ENCODE data around the gene AANAT. TPM values are rescaled to one million over a fixed set of nuclear protein-coding genes. Genes with fewer than 3 reads are reported as not detected.

Gene AANAT
- total and polyA plus RNA-seq, 11 donors: 0.19 TPM; not detected in 10

DNA sequence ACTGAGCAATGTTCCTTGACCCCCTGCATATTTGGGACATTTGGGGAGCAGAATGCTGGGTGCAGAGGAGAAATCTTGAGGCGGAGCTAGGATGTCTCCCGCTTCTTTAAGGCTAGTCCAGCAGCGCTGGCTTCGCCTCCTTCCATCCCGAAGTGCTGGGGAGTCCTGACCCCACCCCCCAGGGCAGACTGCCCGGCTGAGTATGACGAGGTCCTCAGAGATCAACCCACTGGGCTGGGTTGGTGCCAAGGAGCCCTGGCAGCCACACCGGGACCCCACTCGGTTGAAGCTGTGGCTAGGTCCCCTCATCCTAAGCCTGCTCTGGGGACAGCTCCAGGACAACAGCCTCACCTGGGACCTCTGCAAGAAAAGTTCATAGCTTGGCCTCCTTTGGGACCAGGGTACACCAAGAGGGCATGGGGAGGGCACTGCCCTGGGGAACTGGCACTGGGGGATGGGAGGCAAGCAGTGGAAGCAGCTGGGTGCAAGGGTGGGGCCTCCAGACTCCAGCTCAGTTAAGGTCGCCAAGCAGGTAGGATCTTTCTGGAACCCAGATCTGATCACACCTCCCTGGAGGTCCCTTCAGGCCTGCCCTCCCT is 22.8 kb downstream of the AANAT start:
- H3K27ac ChIP-seq: peak overlapping the region in 2 of 12 donors; percentile 28 to 98
- TF ChIP-seq, protein P1, sequence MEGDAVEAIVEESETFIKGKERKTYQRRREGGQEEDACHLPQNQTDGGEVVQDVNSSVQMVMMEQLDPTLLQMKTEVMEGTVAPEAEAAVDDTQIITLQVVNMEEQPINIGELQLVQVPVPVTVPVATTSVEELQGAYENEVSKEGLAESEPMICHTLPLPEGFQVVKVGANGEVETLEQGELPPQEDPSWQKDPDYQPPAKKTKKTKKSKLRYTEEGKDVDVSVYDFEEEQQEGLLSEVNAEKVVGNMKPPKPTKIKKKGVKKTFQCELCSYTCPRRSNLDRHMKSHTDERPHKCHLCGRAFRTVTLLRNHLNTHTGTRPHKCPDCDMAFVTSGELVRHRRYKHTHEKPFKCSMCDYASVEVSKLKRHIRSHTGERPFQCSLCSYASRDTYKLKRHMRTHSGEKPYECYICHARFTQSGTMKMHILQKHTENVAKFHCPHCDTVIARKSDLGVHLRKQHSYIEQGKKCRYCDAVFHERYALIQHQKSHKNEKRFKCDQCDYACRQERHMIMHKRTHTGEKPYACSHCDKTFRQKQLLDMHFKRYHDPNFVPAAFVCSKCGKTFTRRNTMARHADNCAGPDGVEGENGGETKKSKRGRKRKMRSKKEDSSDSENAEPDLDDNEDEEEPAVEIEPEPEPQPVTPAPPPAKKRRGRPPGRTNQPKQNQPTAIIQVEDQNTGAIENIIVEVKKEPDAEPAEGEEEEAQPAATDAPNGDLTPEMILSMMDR (IDR thresholded peaks at IDR 0.05): no peak
- no peak for TF ChIP-seq POLR2A (IDR thresholded peaks at IDR 0.05)
- no peaks in the 10 kb centered on the region for H3K9me3 ChIP-seq
- no peaks in the 10 kb centered on the region for H3K27me3 ChIP-seq
- peaks cover 0 to 88% (median 27%) of the 10 kb centered on the region in 12 donors for H3K4me1 ChIP-seq
- ATAC-seq: no peak
- 81 to 91% (median 86%) methylated on average over 5 to 10 of the region's 10 CpGs for WGBS, 4 donors
- intact Hi-C loops (cut with DNase I): no loop called here
- H3K4me3 ChIP-seq: no peak overlapping the region
- no peak for DNase-seq
- peaks cover 0 to 10% (median 0%) of the 10 kb centered on the region in 9 donors for H3K36me3 ChIP-seq

DNA sequence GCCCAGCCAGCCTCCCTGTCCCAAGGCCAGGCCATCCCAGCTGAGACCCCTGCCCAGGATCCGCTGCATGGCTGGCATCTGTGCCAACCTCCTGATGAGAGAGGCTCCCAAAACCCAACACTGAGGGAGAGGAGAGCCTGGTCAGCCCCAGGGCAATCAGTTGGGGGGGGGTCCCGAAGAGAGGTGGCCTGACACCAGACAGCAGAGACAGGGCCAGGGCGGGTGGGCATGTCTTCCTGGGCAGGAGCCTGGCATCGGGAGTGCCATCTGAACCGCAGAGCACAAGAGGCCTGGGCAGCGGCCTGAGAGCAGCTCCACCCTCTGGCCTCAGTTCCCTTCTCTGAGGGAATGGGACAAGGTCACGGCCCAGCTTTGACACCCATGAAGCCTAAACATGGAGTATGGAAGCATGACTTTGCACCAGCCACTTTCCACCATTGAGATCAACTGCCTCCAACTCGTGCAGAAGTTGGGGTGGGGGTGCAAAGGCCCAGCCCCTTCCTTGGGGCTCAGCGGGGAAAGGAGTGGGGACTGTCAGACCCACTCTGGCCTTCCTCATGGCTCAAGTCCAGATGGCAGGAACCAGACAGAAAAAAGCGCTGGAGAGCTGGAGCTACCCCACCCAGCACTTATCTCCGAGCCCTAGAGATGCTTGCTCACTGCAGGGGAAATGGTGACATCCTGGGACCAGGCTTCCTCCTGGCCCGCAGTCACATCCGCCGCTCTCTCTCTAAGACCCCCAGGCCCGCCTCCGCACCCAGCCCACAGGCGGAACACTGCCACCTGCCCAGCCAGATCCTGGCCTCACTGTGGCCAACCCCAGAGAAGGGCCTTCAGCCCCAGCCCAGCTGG is 24.1 kb downstream of the AANAT start:
- ATAC-seq (peak in 3 of 4 donors; percentile 35 to 41 (median 35)), DNase-seq (peak in 1 of 5 donors; percentile 53)
- H3K4me1 ChIP-seq: peaks cover 0 to 88% (median 25%) of the 10 kb centered on the region in 12 donors
- peak overlapping the region; percentile 4 to 98 (median 78) for H3K27ac ChIP-seq
- TF ChIP-seq, protein P1 (IDR thresholded peaks at IDR 0.05): no peak
- TF ChIP-seq POLR2A (IDR thresholded peaks at IDR 0.05): no peak
- H3K4me3 ChIP-seq: peak overlapping the region in 1 of 12 donors; percentile 47
- H3K9me3 ChIP-seq: no peaks in the 10 kb centered on the region
- intact Hi-C loops (cut with DNase I): no loop called here
- 75 to 89% (median 80%) methylated on average over 16 to 17 of the region's 17 CpGs for WGBS, 4 donors
- H3K27me3 ChIP-seq: no peaks in the 10 kb centered on the region
- H3K36me3 ChIP-seq: peaks cover 0 to 10% (median 0%) of the 10 kb centered on the region in 9 donors

GRCh38 chr17:76492123-76492988 is 25.0 kb downstream of the AANAT start:
- H3K27ac ChIP-seq: peak overlapping the region; percentile 62 to 98 (median 78)
- WGBS, 4 donors: 72 to 83% (median 75%) methylated on average over 10 to 11 of the region's 11 CpGs
- intact Hi-C loops (cut with DNase I): no loop called here
- H3K4me3 ChIP-seq: peak overlapping the region in 8 of 12 donors; percentile 2 to 47 (median 19)
- TF ChIP-seq, protein P1 (IDR thresholded peaks at IDR 0.05): no peak
- no peak for TF ChIP-seq POLR2A (IDR thresholded peaks at IDR 0.05)
- no peak for DNase-seq
- ATAC-seq: peak; percentile 5 to 35 (median 6)
- peaks cover 0 to 7% (median 0%) of the 10 kb centered on the region in 9 donors for H3K36me3 ChIP-seq
- H3K27me3 ChIP-seq: no peaks in the 10 kb centered on the region
- H3K4me1 ChIP-seq: peaks cover 2 to 93% (median 29%) of the 10 kb centered on the region in 12 donors
- no peaks in the 10 kb centered on the region for H3K9me3 ChIP-seq
